A204.1 (cell line): Measurements from ENCODE around the gene KDM4E.

ENCODE experiments used
- FAIRE-seq: peaks from 2 replicates; lab custom pipeline; 2012; peaks lifted over from hg19 to GRCh38; lab: Jason Lieb, UNC

Gene KDM4E

GRCh38 chr11:95050595-95051202 lies 25.6 kb downstream of the KDM4E start:
- no peak for FAIRE-seq

DNA sequence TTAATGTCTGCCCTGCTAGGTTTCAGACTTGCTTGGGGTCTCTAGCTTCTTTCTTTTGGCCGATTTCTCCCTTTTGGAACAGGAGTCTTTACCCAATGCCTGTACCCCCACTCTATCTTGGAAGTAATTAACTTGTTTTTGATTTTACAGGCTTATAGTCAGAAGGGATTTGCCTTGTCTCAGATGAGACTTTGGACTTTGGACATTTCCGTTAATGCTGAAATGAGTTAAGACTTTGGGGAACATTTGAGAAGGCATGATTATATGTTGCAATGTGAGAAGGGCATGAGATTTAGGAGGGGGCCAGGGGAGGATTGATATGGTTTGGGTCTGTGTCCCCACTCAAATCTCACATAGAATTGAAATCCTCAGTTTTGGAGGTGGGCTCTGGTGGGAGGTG lies 29.3 kb downstream of the KDM4E start:
- no peak for FAIRE-seq

- FAIRE-seq: no peak
Measured at GRCh38 chr11:95055283-95055897, 30.3 kb downstream of the KDM4E start.

GRCh38 chr11:95057959-95058358 lies 32.9 kb downstream of the KDM4E start:
- FAIRE-seq: no peak

DNA sequence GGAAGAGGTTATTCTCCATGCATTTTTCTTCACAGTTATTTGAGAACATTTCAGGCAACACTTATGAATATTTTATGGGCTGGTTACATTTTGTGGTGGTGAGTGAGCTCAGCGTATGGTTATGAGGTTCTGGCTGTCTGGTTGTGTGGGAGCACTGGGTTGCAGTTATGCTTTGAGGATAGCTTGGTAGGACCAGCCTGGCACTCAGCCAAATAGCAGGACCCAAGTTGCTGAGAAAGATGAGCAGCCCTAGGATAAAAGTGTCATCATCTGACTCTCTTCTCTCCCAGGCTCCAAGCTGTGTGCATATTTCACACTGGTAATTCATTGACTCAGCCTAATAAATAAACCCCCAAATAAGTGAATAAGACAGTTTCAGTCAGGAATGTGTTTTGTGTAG lies 33.6 kb downstream of the KDM4E start:
- FAIRE-seq: no peak

DNA sequence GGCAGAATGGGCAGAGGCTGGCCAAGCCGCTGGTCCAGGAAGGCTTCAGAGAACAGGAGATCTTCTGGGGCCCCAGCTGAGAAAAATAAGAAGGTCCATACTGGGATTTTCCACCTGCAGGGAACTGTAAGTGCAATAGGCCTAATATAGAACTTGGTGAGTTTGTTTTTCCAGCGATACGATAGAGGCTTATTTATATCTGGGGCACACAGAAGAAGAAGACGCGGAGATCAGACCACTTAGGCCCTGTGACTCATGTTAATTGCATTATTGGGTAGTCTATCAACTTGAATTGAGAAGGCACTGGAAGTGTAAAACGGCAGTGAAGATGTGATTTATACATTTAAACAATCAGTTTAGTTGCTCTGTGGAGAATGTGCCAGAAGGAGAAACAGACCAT lies 34.0 kb downstream of the KDM4E start:
- no peak for FAIRE-seq

- FAIRE-seq: no peak
Measured at GRCh38 chr11:95065336-95065735, 40.3 kb downstream of the KDM4E start.

- no peak for FAIRE-seq
Measured at GRCh38 chr11:95066716-95067038, 41.6 kb downstream of the KDM4E start, which contains the start of gene SRSF8. TSS of gene SRSF8 (plus strand) at chr11:95066919. CDS start at chr11:95067227, 308 bp downstream.

GRCh38 chr11:95067039-95067840 lies 42.2 kb downstream of the KDM4E start:
- FAIRE-seq: no peak

DNA sequence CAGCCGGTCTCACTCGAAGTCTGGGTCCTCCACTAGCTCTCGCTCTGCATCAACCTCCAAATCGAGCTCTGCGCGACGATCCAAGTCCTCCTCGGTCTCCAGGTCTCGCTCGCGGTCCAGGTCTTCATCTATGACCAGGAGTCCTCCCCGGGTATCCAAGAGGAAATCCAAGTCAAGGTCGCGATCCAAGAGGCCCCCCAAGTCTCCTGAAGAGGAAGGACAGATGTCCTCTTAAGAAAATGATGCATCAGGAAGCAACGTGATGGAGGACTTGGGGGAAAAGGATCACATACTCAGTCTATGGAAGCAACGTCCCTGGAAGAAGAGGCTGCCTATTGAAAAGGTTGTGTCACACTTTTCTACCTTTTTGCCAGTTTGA lies 42.8 kb downstream of the KDM4E start:
- FAIRE-seq: no peak

GRCh38 chr11:95068549-95068948 lies 43.5 kb downstream of the KDM4E start:
- FAIRE-seq: peak; percentile 88

DNA sequence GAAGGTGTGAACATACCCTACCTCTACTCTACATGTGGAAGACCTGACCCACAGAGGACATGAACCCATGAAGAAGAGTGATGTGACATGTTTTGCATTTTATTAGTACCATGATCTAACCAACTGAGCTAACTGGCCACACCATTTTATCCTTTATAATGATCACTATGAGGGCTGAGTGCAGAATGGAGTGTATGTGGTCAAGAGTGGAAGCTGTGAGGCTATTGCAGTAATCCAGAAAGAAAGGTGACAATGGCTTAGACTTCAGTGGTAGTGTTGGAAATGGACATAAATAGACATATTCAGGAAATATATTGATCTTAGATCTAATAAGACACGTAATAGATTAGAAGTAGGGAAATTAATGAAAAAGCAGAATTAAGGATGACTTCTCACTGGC lies 45.4 kb downstream of the KDM4E start:
- FAIRE-seq: no peak

- no peak for FAIRE-seq
Measured at GRCh38 chr11:95072948-95073347, 47.9 kb downstream of the KDM4E start.

- FAIRE-seq: no peak
Measured at GRCh38 chr11:95074792-95075563, 49.9 kb downstream of the KDM4E start.

DNA sequence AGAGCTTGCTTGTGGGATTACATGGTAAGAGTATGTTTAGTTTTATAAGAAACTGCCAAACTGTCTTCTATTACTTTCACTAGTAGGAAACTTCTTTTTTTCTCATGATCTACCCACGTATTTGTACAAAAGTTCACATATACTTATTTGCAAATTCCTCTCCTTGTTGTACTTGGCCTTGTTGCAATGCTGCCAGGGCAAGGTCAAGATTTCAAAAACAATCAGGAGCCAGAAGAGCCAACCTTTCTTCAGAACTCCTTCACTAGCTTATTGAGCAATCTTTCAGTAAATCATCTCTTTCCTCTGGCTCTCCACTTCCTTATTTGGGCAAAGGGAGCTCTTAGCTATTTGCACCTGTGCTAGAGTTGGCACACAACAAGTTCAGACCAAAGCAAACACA lies 51.4 kb downstream of the KDM4E start:
- no peak for FAIRE-seq

GRCh38 chr11:95076981-95077380 lies 51.9 kb downstream of the KDM4E start:
- no peak for FAIRE-seq
